ENCODE measurements around the gene PRICKLE2.
A peak's percentile ranks its signal among the peaks of the same experiment; 100 is the strongest.

The PRICKLE2 gene

GRCh38 chr3:64228110-64228509 is 2.8 kb upstream of the PRICKLE2 start:
- no peak for DNase-seq (ENCODE audit: low spot score)
- no peak overlapping the region for H3K4me3 ChIP-seq
- no peak overlapping the region for H3K27ac ChIP-seq
- no peak for TF ChIP-seq CTCF (IDR thresholded peaks at IDR 0.05)

GRCh38 chr3:64226730-64227129 is 1.5 kb upstream of the PRICKLE2 start:
- DNase-seq (ENCODE audit: low spot score), result no peak
- TF ChIP-seq CTCF (IDR thresholded peaks at IDR 0.05), result no peak
- Histone ChIP-seq H3K4me3 (no peak overlapping the region), H3K27ac (peak overlapping the region in 1 of 2 donors; percentile 88)

GRCh38 chr3:64225695-64226499 is 631 bp upstream of the PRICKLE2 start:
- Histone ChIP-seq H3K27ac (peak overlapping the region; percentile 88 to 93), H3K4me3 (peak overlapping the region; percentile 61)
- no peak for DNase-seq (ENCODE audit: low spot score)
- no peak for TF ChIP-seq CTCF (IDR thresholded peaks at IDR 0.05)

GRCh38 chr3:64223791-64224745 is 1.2 kb downstream of the PRICKLE2 start:
- DNase-seq (ENCODE audit: low spot score), result no peak
- TF ChIP-seq CTCF (IDR thresholded peaks at IDR 0.05), result no peak
- peak overlapping the region; percentile 61 for H3K4me3 ChIP-seq
- peak overlapping the region; percentile 88 to 93 for H3K27ac ChIP-seq

- DNase-seq (ENCODE audit: low spot score), result no peak
- H3K27ac ChIP-seq, result peak overlapping the region; percentile 10 to 88
These were observed 2.7 kb downstream of the PRICKLE2 start for GRCh38 chr3:64222501-64223111.

More at GRCh38 chr3:64222501-64223111, 2.7 kb downstream of the PRICKLE2 start:
- no peak for TF ChIP-seq CTCF (IDR thresholded peaks at IDR 0.05)
- peak overlapping the region; percentile 61 for H3K4me3 ChIP-seq

All from coronary artery (tissue), 2 donors.